Stromal cell of bone marrow (primary cell): ENCODE data around the gene LIPH.
"Not testable (repeated sequence)": the region's sequence is repeated elsewhere in the genome, so short reads cannot be mapped to it uniquely, and the experiment has no call there.

Source experiments
- DNase-seq: peaks from one replicate; pipeline ENCODE4 v3.0.0-alpha.2; 2012; ENCODE audit warnings: low read depth

LIPH gene

GRCh38 chr3:185552358-185552877 is at the start of gene LIPH:
Gene LIPH, minus strand, starts transcription at chr3:185552588. Its CDS starts 117 bp downstream, at chr3:185552471.
- DNase-seq, result peak; percentile 14

- DNase-seq, result no peak
Observed at GRCh38 chr3:185595526-185595925, 43.1 kb upstream of the LIPH start.

- no peak for DNase-seq
Observed at GRCh38 chr3:185594073-185594472, 41.7 kb upstream of the LIPH start.

GRCh38 chr3:185586686-185587039 is 34.3 kb upstream of the LIPH start:
- DNase-seq, result no peak

- peak; percentile 98 for DNase-seq
Observed at GRCh38 chr3:185585859-185586685, 33.7 kb upstream of the LIPH start, which contains the start of gene SENP2. Gene SENP2, plus strand, starts transcription at chr3:185586295. Its CDS starts 119 bp downstream, at chr3:185586414.

- DNase-seq, result no peak
Observed at GRCh38 chr3:185585518-185585858, 33.1 kb upstream of the LIPH start.

- no peak for DNase-seq
Observed at GRCh38 chr3:185584686-185585085, 32.3 kb upstream of the LIPH start.

GRCh38 chr3:185583925-185584324 is 31.5 kb upstream of the LIPH start:
- no peak for DNase-seq

GRCh38 chr3:185582871-185583270 is 30.5 kb upstream of the LIPH start:
- DNase-seq, result no peak

GRCh38 chr3:185582236-185582635 is 29.8 kb upstream of the LIPH start:
- DNase-seq, result no peak

- DNase-seq, result not testable (repeated sequence)
Observed at GRCh38 chr3:185575108-185575869, 22.9 kb upstream of the LIPH start.

GRCh38 chr3:185572183-185572582 is 19.8 kb upstream of the LIPH start:
- no peak for DNase-seq

GRCh38 chr3:185561958-185562357 is 9.6 kb upstream of the LIPH start:
- no peak for DNase-seq

GRCh38 chr3:185561374-185561943 is 9.1 kb upstream of the LIPH start:
- no peak for DNase-seq

GRCh38 chr3:185560676-185561075 is 8.3 kb upstream of the LIPH start:
- DNase-seq, result no peak

- no peak for DNase-seq
Observed at GRCh38 chr3:185559706-185560090, 7.3 kb upstream of the LIPH start.

GRCh38 chr3:185558395-185558794 is 6.0 kb upstream of the LIPH start:
- no peak for DNase-seq

- DNase-seq, result not testable (repeated sequence)
Observed at GRCh38 chr3:185556640-185557039, 4.3 kb upstream of the LIPH start.

- no peak for DNase-seq
Observed at GRCh38 chr3:185555860-185556347, 3.5 kb upstream of the LIPH start.

- no peak for DNase-seq
Observed at GRCh38 chr3:185555101-185555501, 2.7 kb upstream of the LIPH start.

- DNase-seq, result no peak
Observed at GRCh38 chr3:185549651-185550111, 2.7 kb downstream of the LIPH start.

GRCh38 chr3:185549122-185549521 is 3.3 kb downstream of the LIPH start:
- DNase-seq, result peak; percentile 97
